Stimulated activated naive CD4-positive, alpha-beta T cell (primary cell): ENCODE data around the gene RPS21.
A peak's percentile ranks its signal among the peaks of the same experiment; 100 is the strongest.

Source experiments
- DNase-seq, 6 experiments: peaks; one replicate each; lab custom pipeline; 2025; lab: John Stamatoyannopoulos, UW

The RPS21 gene

DNA sequence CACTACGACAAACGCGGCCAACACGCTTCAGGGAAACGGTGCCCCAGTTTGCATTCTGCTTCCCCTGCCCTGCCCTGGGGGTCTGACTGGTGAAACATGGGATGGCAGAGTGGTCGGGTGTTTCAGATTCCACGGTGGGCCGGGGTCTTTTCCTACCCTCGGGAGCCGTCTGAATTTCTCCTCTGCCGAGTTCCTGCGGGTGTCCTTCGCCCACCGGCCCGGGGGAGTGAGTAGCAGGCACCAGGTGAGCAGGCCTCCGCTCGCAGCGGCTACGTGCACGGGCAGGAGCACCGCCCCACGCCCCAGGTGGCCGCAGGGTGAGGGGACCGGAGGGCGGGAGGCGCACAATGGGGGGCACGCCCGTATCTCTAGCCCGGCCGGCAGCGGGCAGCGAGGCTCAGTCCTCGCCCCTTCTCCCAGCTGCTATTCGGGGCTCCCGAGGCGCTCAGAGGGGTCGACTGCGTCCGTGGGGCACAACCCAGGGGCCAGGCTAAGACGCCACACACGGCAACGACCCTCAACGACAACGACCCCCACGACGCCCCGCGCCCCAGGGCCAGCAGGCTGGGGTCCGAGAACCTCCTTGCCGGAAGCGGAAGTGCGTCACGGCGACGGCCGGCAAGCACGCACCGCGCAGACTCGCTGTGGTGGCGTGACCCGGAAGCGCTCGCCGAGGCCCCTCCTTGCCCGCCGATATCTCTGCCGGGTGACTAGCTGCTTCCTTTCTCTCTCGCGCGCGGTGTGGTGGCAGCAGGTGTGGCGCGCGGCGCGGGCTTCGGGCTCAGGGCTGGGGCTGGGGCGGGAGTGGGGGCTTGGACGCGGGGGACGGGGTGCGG, at the start of gene RPS21:
Gene RPS21, plus strand, starts transcription at position 721 of the 836 bp plus-strand sequence. CDS start 236 bp downstream, outside the sequence.
- DNase-seq = peak; percentile 81 to 93 (median 88)

DNA sequence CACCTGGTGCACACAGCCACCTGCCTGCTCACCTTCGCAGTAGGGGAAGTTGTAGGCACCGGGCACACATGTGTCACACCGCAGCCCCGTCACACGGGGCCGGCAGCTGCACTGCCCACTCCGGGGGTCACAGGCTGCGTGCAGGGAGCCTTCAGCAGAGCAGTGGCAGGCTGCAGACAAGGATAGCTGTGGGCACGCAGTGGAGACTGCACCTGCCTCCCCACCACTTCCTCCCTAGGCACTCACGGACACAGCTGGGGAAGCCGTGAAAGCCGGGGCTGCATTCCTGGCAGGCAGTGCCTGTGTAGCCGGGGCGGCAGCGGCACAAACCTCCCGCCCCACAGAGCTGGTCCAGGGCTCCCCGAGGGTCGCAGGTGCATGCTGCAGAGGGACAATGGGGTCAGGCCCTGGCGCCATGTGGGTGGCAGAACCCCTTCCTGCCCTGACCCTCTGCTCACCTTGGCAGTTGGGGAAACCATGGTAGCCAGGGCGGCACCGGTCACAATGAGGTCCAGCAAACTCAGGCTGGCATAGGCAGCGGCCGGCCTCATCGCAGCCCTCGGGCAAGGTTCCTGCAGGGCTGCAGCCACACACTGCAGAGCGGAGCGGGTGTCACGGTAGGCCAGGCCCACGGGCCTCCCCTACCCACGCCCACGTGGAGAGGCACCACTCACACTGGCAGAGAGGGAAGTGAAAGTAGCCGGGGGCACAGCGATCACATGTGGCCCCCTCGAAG, 49.2 kb upstream of the RPS21 start:
- DNase-seq = no peak

DNA sequence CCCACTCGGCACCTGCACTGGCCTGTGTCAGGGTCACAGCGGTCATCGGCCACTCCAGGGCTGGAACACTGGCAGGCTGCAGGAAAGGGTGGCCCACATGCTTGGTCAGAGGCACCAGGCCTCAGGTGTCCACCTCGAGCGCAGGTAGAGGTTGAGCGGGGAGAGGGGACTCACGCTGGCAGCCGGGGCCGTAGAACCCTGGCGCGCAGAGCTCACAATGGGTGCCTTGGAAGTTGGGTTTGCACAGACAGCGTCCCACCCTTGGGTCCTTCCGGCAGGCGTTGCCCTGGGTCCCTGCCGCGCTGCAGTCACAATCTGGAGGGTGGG, 48.6 kb upstream of the RPS21 start:
- no peak for DNase-seq

DNA sequence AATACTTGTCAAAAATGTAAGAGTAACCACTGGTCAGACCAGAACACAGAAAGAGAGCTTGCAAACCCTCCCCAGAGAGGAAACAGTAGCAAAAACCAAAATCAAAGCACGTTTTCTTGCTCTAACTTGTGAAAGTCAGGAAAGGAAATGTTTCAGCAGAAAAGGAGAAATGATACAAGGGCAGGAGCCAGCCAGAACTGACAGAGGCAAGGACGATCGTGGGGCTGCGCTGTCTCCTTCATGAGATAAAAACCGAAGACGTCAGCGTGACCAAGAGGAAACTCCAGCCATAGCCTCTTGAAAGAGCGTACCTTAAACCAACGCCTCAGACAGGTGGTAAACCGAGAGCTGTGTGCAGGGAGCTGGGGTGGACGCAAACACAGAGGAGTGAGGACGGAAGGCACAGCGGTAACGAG, 47.2 kb upstream of the RPS21 start:
- DNase-seq = no peak

DNA sequence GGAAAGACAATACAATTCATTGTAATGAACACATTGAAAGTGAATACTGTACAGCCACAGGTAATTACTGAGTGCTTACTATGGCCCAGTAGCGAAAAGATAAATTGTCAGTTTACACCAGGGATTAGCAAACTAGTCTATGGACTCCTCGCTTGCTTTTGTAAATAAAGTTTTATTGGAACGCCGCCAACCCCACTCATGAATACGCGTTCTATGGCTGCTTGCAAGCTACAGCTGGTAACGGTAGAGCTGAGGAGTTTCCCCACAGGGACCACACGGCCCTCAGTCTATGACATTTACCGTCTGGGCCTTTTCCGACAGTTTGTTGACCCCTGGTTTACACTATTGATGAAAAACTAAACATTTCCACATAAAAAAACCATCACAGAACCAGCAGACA, 44.0 kb upstream of the RPS21 start:
- DNase-seq = no peak

DNA sequence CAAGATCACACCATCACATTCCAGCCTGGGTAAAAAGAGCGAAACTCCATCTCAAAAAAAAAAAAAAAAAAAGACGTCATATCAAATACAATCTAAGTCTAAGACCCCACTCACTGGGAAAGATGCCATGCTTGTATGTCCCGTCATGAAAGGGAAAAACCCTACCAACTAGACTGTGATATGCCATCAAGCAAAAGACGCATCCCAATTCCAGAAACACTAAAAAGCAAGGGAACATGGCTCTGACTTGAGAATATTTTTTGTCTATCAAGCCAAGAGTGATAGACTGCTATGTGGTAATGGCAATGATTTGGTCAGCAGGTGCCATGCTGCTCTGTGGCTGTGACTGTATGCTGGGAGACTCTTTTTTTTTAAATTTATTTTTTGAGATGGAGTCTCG, 42.8 kb upstream of the RPS21 start:
- no peak for DNase-seq

DNA sequence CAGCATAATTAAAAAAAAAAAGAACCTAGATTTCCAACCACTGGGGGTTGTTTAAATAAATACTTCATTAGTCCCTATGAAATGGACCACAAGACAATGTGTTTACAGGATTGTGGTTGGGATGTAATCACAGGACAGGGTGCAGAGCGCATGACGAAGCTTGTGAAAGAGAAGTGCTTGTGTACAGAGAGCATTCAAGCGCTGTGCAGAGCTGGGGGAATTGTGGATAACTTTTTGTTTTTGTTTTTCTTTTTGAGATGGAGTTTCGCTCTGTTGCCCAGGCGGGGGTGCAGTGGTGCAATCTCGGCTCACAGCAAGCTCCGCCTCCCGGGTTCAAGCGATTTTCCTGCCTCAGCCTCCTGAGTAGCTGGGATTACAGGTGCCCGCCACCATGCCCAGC, 42.1 kb upstream of the RPS21 start:
- DNase-seq = no peak

DNA sequence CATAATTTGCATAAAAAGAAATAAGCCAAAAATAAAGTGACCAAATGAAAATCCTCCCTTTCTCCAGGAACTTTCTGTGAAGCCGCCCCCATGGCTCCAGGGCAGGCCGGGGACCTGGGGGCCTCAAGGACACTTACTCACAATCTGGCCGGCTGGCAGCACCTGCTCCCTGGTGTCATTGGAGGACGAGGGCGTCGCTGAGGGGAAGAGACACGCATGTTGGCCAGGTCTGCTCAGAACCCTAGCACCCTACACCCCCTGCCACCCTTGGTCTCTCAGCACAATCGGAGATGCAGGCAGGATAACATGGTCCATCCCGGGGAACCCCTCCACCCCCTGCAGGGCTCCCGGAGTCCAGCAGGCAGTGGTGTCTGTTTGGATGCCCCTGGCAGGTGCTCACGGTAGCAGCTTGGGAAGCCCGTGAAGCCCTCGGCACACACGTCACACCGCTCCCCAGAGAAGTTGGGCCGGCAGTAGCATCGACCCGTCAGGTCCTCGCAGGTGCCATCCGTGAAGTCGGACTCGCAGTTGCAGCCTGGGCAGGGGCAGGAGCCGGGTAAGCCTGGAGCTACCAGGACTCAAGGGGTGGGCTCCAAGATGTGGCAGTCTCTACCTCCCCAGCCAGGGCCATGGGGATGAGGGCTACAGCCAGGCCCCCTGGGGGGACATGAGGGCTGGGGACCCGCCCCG, 41.1 kb upstream of the RPS21 start:
- DNase-seq = no peak

DNA sequence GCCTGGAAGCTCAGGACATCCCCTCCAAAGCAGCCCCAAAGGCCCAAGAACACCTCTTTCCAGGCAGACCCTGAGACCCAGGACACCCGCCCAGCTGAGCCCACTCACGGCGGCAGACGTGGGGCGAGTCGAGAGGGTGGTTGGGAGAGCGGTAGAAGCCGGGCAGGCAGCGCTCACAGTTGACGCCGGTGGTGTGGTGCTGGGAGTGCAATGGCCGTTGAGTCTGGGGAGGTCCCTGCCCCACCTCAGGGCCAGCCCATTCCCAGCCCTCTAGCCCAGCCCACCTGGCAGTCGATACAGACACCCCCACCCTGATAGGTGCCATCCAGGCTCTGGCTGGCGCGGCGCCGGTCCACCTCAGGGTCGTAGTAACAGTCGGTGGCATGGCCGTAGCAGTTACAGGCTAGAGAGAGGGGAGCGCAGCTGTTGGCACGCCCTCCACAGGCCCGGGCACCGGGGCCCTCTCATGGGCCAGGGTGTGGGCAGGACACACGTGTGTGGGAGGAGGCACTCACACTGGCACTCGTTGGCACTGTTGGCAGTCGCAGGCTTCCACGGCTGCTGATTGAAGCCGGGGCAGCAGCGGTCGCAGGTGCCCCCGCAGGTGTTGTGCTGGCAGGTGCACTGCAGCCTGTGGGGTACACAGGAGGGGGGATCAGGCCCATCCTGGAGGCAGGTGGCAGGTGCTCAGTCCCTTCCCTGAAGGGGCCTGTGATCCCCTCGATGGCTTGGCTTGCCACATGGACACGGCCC, 40.3 kb upstream of the RPS21 start:
- no peak for DNase-seq

DNA sequence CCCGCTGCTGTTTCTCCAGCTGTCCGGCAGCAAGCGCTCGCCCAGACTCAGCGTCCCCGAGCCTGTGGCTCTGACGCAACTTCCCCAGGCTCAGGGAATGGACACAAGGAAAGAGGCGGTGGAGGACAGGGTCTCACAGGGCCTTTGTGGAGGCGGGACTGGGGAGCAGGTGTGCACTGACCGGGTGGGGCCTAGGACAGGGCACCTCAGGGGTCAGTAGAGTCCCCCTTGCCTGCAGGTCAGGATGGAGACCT, 39.8 kb upstream of the RPS21 start:
- DNase-seq = no peak

DNA sequence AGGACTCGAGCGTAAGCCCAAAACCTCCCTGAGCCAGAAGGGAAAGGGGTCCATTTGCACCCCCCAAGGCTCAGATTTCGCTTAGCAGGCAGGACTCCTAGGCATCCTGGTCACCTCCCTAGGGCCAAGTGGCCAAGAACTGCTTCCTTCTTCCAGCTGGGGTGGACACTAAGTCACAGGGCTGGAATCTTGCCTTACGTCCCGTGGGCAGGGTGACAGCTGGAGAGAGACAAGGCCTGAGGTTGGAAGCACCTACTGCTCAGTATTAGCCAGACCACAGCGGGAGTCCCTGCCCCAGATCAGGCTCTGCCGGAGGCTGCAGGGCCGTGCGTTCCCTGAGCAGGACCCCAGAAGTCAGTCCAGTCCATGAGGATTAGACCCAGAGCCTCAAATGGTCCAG, 39.5 kb upstream of the RPS21 start:
- no peak for DNase-seq

DNA sequence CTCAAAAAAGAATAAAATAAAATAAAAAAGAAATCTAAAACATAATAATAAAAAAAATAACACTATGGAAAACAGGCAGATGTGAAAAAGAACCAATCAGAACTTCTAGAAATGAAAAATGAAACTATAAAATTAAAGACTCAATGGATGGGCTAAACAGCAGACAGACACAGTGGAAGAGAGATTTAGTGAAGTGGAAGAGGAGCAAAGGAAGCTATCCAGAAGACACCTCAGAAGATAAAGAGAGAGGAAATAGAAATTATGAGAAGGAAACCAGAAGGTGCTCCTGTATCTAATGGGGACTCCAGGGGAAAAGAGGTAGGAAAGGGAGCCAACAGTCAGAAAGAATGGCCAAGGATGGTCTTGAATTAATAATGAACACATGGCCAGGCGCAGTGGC, 38.3 kb upstream of the RPS21 start:
- DNase-seq = no peak

DNA sequence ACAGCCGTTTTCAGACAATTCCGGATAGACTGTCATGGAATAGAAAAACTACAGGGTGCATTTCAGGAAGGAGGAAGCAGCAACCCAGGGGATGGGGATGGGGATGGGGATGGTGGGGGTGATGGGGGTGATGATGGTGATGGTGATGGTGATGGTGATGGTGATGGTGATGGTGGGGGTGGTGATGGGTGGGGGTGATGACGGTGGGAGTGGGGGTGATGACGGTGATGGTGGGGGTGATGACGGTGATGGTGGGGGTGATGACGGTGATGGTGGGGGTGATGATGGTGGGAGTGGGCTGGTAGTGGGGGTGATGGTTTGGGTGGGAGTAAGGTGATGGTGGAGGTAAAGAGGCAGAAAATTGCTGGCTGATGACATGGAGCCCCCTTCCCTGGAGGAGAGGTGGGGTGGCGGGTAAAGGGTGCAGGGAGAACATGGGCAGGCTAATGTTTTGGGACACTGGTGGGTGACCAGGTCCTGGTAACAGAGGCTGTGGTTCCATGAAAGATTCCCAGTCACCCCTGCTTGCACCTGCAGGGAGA, 37.3 kb upstream of the RPS21 start:
- DNase-seq = no peak

DNA sequence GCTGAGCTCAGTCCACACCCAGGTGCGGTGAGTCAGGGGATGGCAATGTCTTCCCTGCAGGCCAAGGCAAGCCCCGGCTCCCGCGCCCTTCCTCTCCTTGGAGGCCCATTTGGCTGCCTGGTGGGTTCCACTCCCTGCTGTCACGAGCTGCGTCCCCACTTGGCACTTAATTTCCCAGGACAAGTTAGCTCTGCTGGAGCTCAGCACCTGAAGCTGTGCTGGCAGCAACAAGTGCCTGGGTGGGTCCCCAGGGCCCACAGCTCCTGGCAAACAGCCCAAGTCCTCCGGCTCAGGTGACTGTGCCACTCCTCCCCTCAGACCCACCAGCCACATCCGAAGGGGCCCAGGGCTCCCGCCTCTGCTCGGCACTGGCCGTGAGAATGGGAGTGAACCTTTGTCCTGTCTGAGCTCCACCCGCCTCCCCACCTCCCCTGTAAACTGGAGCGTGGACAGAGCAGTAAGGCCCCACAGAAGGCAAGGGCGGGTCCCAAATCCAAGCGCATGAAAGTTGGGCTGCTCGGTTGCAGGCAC, 36.7 kb upstream of the RPS21 start:
- no peak for DNase-seq

DNA sequence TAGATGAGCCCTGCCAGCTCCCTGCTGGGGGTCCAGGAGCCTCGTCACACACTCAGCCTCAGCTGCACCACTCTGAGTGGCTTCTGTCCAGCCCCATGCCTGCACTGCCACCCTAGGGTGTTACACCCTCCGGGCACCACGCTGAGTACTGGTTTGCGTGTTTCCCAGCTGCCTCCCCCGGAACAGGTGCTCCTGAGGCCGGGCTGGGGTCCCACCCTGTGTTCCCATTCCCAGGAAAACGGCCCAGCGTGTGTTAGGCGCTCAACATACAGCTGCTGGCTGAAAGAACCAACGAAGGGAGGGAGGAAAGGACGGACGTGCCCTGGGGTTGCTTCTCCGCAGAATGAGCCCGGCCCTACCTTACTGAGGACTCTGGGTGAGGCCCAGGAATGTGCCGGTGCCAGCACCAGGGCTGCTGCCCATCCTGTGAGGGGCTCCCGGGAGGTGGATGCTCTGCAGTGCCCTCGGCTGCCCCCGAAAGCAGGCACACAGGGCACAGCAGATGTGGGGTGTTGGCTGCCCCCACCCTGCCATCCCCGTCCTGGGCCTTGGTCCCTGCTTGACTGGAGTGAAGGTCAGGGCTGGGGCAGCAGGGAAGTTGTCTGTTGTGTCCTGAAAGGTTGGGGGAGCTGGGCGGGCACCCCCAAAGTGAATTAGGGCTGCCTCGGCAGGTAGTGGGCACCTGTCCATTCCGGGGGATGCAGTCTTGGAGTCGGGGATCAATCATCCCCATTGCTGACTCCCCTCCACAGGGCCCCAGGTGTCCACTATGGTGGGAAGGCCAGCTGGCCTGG, 36.1 kb upstream of the RPS21 start:
- no peak for DNase-seq

DNA sequence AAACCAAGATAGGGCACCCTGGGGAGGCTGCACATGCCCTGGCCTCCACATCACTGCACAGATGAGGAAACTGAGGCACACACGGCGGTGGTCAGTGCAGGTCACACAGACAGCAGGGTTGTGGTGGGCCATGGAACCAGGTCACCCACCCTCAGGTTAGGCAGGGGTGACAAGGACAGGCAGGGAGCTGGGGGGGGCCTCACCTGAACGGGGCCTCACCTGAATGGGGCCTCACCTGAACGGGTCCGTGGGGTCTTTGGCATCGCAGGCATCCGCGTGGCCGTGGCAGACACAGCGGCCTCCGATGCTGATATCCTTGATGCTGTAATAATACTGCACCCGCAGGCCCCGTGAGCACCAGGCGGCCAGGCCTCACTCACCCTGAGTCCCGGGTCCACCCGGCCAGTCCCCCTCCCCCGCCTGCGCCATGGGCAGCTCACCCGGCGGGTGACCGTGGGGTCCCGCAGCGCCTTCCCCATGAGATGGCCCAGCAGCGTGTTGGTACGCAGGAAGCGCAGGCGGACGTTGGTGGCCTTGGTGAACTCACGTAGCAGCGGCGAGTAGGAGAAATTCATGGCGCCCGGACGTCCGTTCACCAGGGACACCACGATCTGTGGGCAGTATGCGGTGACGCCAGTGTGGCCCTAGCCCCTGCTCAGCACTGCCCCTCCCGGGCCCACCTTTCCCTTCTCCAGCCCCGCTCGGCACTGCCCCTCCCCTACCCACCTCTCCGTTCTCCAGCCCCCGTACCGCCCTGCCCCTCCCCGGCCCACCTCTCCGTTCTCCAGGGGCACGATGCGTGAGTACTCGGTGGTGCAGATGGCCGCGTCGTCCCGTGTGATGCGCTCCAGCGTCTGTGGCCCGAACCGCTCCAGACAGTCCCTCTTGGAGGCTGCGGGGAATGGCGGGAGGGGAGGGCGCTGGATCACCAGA, 35.2 kb upstream of the RPS21 start:
- no peak for DNase-seq

DNA sequence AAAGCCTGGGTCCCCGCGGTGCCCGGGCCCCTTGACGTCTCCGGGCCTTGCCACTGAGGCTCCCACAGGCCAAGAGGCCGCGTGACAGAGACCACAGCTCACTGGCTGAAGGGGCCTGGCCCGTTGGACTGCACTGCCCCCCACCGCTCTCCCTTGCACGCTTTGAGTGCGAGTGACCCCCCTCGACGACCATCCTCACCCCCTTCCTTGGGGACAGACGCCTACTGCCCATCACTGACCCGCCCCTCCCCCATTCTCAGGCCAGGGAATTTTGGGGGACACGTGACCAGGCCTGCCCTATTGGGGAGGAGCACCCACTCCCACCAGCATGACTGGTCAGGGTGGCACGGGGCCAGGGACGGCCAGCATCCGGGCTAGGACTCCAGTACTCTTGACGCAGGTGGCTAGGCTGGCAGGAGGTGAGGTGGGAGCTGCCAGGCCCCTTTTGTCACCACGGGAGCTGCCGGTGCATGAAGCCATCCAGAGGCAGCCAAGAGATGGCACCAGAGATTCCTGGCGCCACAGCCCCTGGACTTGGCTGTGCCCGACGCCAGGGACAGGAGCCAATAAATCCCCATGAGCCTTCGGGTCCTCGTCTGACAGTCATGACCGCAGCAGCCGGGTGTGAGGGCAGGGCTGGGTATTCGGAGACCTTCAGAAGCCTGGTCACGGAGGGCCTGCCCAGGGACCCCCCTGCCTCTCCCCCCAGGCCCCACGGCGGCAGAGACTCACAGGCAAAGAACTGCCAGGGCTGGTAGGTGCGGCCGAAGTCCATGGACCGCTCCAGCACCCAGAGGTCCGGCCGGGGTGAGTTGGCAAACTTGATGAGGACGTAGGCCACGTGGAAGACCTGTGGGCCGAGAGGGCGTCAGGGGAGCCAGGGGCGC, 34.3 kb upstream of the RPS21 start:
- no peak for DNase-seq

DNA sequence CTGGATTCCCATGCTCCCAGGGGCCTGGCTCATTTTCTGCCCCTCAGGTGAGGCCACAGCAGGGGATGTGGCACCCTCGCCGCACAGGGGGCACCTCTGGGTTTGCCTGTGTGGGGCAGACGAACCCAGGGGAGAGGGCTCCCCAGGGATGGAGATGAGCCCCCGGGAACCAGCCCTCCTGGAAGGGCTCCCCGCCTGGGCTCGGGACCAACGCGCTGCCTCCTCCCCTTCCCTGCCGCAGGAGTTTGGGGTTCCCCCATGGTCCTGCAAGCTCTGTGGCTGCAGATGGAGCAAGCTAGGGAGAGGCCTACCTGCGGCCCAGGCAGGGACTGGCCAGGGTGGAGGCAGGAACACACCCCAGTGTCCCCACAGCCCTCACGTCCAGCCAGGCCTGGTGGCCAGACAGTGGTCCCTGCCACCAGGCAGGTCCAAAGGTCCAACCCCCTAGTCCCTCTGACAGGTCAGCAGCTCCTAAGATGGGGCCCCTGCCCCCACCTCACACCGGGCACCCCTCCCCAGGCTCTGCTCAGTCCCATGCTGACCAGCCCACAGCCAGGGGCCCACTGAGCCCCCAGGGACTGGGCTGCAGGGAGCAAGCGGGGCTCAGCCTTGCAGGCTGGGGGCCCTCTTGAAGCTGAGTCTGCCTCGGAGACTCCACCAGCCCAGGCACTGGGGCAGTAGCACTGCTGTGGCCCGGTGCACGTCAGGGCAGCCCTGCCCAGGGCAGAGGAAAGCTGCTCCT, 33.4 kb upstream of the RPS21 start:
- no peak for DNase-seq
